Loucy (cell line): ENCODE measurements around the gene DGUOK.

Experiments used
- CTCF ChIP-seq: fragments of 200-600 bp; sonication (generic); conservative IDR thresholded peaks from 2 replicates; pipeline ENCODE4 v1.5.1; 2014; ENCODE audit warnings: mild to moderate bottlenecking, antibody characterized with exemption, low read length
- EZH2phosphoT487 ChIP-seq: fragments of 200-600 bp; IDR thresholded peaks from 2 replicates; pipeline ENCODE4 v1.6.1; 2018; ENCODE audit warnings: antibody characterized with exemption, mild to moderate bottlenecking, moderate library complexity, borderline replicate concordance

GRCh38 chr2:73902284-73902683 lies 24.4 kb upstream of the DGUOK start:
- TF ChIP-seq CTCF (no peak), EZH2phosphoT487 (no peak)
